Measurements from ENCODE around the gene P4HB. TPM values are rescaled to one million over a fixed set of nuclear protein-coding genes. Genes with fewer than 3 reads are reported as not detected.

The P4HB gene
- total RNA-seq, 1 experiment from 2014 or later: 666 TPM

- DNase-seq (ENCODE audit: low read depth): no peak
These were observed 48.4 kb downstream of the P4HB start for GRCh38 chr17:81811705-81812570.

DNA sequence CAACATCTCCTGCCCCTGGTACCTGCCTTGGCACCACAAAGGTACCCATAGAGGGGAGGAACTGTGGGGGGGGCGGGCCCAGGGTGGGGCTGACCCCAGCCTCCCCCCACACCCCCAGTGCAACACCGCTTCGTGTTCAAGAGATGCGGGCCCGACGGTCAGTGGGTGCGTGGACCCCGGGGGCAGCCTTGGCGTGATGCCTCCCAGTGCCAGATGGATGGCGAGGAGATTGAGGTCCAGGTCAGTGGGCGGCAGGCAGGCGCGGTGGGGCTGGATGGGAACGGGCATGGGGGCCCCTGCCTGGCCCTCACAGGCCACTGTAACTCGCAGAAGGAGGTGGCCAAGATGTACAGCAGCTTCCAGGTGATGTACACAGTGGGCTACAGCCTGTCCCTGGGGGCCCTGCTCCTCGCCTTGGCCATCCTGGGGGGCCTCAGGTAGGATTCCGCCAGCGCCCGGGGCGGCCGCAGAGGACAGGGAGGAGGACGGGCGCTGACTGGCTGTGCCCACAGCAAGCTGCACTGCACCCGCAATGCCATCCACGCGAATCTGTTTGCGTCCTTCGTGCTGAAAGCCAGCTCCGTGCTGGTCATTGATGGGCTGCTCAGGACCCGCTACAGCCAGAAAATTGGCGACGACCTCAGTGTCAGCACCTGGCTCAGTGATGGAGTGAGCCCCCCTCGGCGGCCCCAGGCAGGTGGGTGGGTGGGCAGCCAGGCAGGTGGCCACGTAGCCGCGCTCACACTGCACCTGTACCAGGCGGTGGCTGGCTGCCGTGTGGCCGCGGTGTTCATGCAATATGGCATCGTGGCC lies 49.2 kb downstream of the P4HB start:
- DNase-seq (ENCODE audit: low read depth): no peak

- no peak for DNase-seq (ENCODE audit: low read depth)
These were observed 49.9 kb downstream of the P4HB start for GRCh38 chr17:81810476-81810875.

GRCh38 chr17:81809556-81809998 lies 50.8 kb downstream of the P4HB start:
- DNase-seq (ENCODE audit: low read depth): no peak

- no peak for DNase-seq (ENCODE audit: low read depth)
These were observed 51.4 kb downstream of the P4HB start for GRCh38 chr17:81808778-81809555.

GRCh38 chr17:81807839-81808238 lies 52.5 kb downstream of the P4HB start:
- DNase-seq (ENCODE audit: low read depth): no peak

DNA sequence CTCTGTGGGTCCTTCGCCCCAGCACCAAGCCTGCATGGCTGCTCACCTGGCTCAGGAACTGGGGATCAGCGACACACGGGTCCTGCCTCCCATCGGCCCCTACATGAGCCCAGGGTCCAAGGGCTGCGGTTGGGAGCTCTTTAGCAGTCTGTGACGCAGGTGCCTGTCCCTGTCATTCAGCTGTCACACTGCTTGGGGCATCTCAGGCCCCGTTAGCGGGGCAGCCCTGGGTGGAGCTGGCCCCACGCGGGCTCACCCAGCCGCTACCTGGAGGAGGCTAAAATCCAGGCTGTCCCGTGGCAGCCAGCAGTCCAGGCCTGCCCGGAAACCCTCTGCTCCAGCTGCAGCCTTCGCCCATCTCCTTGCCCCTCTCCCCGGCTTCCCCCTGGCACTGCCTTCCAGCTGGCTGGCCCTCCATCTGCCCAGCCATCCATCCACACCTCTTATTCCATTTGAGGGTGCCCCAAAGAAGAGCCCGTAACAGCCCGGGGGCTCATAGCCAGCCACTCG lies 53.1 kb downstream of the P4HB start:
- DNase-seq (ENCODE audit: low read depth): no peak

GRCh38 chr17:81806461-81807209 lies 53.7 kb downstream of the P4HB start:
- no peak for DNase-seq (ENCODE audit: low read depth)

GRCh38 chr17:81805707-81806460 lies 54.5 kb downstream of the P4HB start:
- DNase-seq (ENCODE audit: low read depth): no peak

- no peak for DNase-seq (ENCODE audit: low read depth)
These were observed 55.6 kb downstream of the P4HB start for GRCh38 chr17:81804559-81805399.

GRCh38 chr17:81803728-81804558 lies 56.4 kb downstream of the P4HB start, which contains the start of gene GCGR:
Gene GCGR, plus strand, starts transcription at chr17:81804150. Its CDS starts 4,869 bp downstream, at chr17:81809019.
- DNase-seq (ENCODE audit: low read depth): no peak

- DNase-seq (ENCODE audit: low read depth): no peak
These were observed 57.3 kb downstream of the P4HB start for GRCh38 chr17:81802856-81803643.

DNA sequence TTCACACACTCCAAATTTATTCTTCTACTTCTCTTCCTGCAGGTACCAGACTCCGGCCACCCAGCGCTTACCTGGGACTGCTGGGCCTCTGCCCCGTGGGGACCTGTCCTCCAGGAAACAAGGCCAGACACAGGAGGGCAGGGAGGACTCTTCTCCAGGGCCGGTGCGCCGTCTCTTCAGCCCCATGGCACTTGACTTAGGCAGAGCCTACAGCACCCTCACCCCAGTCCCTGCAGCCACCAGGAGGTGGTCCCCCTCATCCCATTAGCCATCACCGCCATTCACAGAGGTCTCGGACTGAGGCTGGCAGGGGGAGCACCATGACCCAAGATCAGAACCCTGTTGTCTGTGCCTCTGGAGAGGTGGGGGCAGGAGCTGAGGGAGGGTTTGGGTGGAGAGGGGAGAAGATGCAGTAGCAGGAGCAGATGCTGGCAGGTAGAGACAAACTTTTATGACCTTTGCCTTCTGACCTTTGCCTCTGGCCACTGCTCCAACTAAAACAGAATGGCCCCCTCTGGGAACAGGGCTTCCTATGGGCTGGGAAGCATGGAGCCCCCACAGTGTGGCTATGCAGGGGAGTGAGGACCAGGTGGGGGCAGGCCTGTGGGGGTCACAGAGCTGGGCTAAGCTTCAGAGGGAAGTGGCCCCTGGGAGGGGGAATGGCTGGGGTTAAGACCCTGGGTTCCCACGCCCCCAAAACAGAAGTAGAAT lies 58.1 kb downstream of the P4HB start:
- no peak for DNase-seq (ENCODE audit: low read depth)

DNA sequence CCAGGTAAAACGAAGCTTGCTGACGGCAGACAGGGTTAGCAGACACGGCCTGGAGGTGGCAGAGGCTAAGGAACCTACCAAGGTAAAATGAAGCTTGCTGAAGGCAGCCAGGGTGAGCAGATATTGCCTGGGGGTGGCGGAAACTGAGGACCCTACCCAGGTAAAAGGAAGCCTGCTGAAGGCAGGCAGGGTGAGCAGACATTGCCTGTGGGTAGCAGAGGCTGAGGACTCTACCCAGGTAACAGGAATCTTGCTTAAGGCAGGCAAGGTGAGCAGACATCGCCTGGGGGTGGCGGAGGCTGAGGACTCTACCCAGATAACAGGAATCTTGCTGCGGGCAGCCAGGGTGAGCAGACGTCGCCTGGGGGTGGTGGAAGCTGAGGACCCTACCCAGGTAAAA lies 59.0 kb downstream of the P4HB start:
- no peak for DNase-seq (ENCODE audit: low read depth)

GRCh38 chr17:81794509-81794908 lies 65.8 kb downstream of the P4HB start:
- no peak for DNase-seq (ENCODE audit: low read depth)

GRCh38 chr17:81794074-81794476 lies 66.3 kb downstream of the P4HB start:
- DNase-seq (ENCODE audit: low read depth): no peak
